NCI-H82 (cell line): ENCODE results near the gene STYX.
"Not testable (repeated sequence)": the region's sequence is repeated elsewhere in the genome, so short reads cannot be mapped to it uniquely, and the experiment has no call there.

ENCODE experiments used
- DNase-seq: peaks from one replicate; lab custom pipeline; 2025; lab: John Stamatoyannopoulos, UW

The STYX gene

GRCh38 chr14:52724360-52724644, 5.7 kb upstream of the STYX start:
- DNase-seq: no peak

GRCh38 chr14:52727509-52727908, 2.5 kb upstream of the STYX start:
- not testable (repeated sequence) for DNase-seq

GRCh38 chr14:52729035-52729434, 931 bp upstream of the STYX start:
- peak; percentile 5 for DNase-seq

GRCh38 chr14:52729585-52729924, 411 bp upstream of the STYX start:
- no peak for DNase-seq

- DNase-seq: no peak
Observed at GRCh38 chr14:52730709-52731111, 744 bp downstream of the STYX start.

- no peak for DNase-seq
Observed at GRCh38 chr14:52733824-52734223, 3.9 kb downstream of the STYX start.

- no peak for DNase-seq
Observed at GRCh38 chr14:52735921-52736489, 6.0 kb downstream of the STYX start.

- no peak for DNase-seq
Observed at GRCh38 chr14:52738409-52738808, 8.4 kb downstream of the STYX start.

- no peak for DNase-seq
Observed at GRCh38 chr14:52740751-52741150, 10.8 kb downstream of the STYX start.

GRCh38 chr14:52741865-52742264, 11.9 kb downstream of the STYX start:
- no peak for DNase-seq

- no peak for DNase-seq
Observed at GRCh38 chr14:52748647-52749292, 18.8 kb downstream of the STYX start.

GRCh38 chr14:52755607-52756316, 25.8 kb downstream of the STYX start:
- no peak for DNase-seq

GRCh38 chr14:52759145-52759544, 29.2 kb downstream of the STYX start:
- DNase-seq: no peak

GRCh38 chr14:52762923-52763322, 33.0 kb downstream of the STYX start:
- DNase-seq: not testable (repeated sequence)

- DNase-seq: no peak
Observed at GRCh38 chr14:52767058-52767833, 37.3 kb downstream of the STYX start.

- no peak for DNase-seq
Observed at GRCh38 chr14:52769887-52770286, 39.9 kb downstream of the STYX start.

GRCh38 chr14:52776816-52777215, 46.9 kb downstream of the STYX start:
- DNase-seq: no peak

- no peak for DNase-seq
Observed at GRCh38 chr14:52778702-52779101, 48.7 kb downstream of the STYX start.

- DNase-seq: no peak
Observed at GRCh38 chr14:52780893-52781292, 50.9 kb downstream of the STYX start.

GRCh38 chr14:52781629-52782028, 51.7 kb downstream of the STYX start:
- no peak for DNase-seq

- DNase-seq: no peak
Observed at GRCh38 chr14:52783206-52783605, 53.2 kb downstream of the STYX start.

GRCh38 chr14:52786887-52787286, 56.9 kb downstream of the STYX start:
- no peak for DNase-seq

- peak; percentile 7 for DNase-seq
Observed at GRCh38 chr14:52789118-52789517, 59.2 kb downstream of the STYX start.
